H1 (cell line): ENCODE results near the gene GSK3B. TPM values are rescaled to one million over a fixed set of nuclear protein-coding genes. Genes with fewer than 3 reads are reported as not detected.

Source experiments
- CTCF ChIA-PET: fragments of 300-600 bp; sonication (Branson Sonifier 250); formaldehyde crosslinking; loops from one replicate; lab custom pipeline; 2021; ENCODE audit not compliant: partially characterized antibody; lab: Charles Lee
- POLR2A ChIA-PET: fragments of 300-600 bp; sonication (Branson Sonifier 250); formaldehyde crosslinking; loops from one replicate; lab custom pipeline; 2021; ENCODE audit warnings: inconsistent platforms; ENCODE audit not compliant: partially characterized antibody; lab: Charles Lee
- DNase-seq, 2 experiments: peaks; one replicate each; pipeline versions ENCODE4 v3.0.0 to v3.0.0-alpha.2; 2010 to 2022; ENCODE audit warnings: low spot score in 2 of 2, low read depth in 1 of 2, mixed read lengths in 1 of 2
- FAIRE-seq: peaks from 2 replicates; lab custom pipeline; 2011; peaks lifted over from hg19 to GRCh38; lab: Jason Lieb, UNC
- H2AFZ ChIP-seq: 2 replicates; pipeline ENCODE4 v1.8.1; 2012; ENCODE audit warnings: low read length, inconsistent platforms
- H2AK5ac ChIP-seq: 2 replicates; pipeline ENCODE4 v1.6.1; 2013; ENCODE audit warnings: low read depth, low read length
- H2BK120ac ChIP-seq: replicated peaks from 2 replicates; pipeline ENCODE3; 2013; ENCODE audit warnings: low read depth, low read length, inconsistent platforms
- H2BK12ac ChIP-seq: 2 replicates; pipeline ENCODE4 v1.6.1; 2013; ENCODE audit warnings: low read depth, low read length
- H2BK15ac ChIP-seq: 2 replicates; pipeline ENCODE4 v1.6.1; 2013; ENCODE audit warnings: low read length
- H2BK20ac ChIP-seq: 2 replicates; pipeline ENCODE4 v1.6.1; 2013; ENCODE audit warnings: low read length
- H2BK5ac ChIP-seq: 2 replicates; pipeline ENCODE4 v1.6.1; 2013; ENCODE audit warnings: low read depth, low read length
- H3K14ac ChIP-seq: 2 replicates; pipeline ENCODE4 v1.6.1; 2013; ENCODE audit warnings: inconsistent platforms; ENCODE audit not compliant: insufficient read length
- H3K18ac ChIP-seq: 2 replicates; pipeline ENCODE4 v1.6.1; 2013; ENCODE audit warnings: low read length; ENCODE audit errors: extremely low read depth
- H3K23ac ChIP-seq: 2 replicates; pipeline ENCODE4 v1.6.1; 2013; ENCODE audit warnings: inconsistent platforms; ENCODE audit not compliant: insufficient read length
- H3K23me2 ChIP-seq: 2 replicates; pipeline ENCODE4 v1.6.1; 2013; ENCODE audit warnings: low read depth, low read length
- H3K27ac ChIP-seq: 2 replicates; pipeline ENCODE4 v1.6.1; 2011; ENCODE audit warnings: low read depth, low read length, inconsistent platforms
- H3K27me3 ChIP-seq, 4 experiments: replicated peaks in 1 of 4; 1 replicate in 1 of 4; 2 replicates in 3 of 4; pipeline versions ENCODE4 v1.6.1 to v1.8.1; 2011 to 2013; ENCODE audit warnings: low read length in 3 of 4, mild to moderate bottlenecking in 3 of 4, inconsistent platforms in 2 of 4, mixed read lengths in 2 of 4, moderate library complexity in 1 of 4; ENCODE audit not compliant: control insufficient read depth in 3 of 4, insufficient read depth in 3 of 4; ENCODE audit errors: extremely low read depth in 1 of 4
- H3K36me3 ChIP-seq, 4 experiments: 2 replicates each; pipeline versions ENCODE4 v1.6.1 to v1.8.1; 2011 to 2013; ENCODE audit warnings: mild to moderate bottlenecking in 4 of 4, low read length in 3 of 4, moderate library complexity in 2 of 4, control low read depth in 1 of 4, inconsistent platforms in 1 of 4; ENCODE audit not compliant: insufficient read depth in 4 of 4, control insufficient read depth in 2 of 4
- H3K4ac ChIP-seq: replicated peaks from 2 replicates; pipeline ENCODE3; 2013; ENCODE audit warnings: low read length, low read depth, mixed read lengths, inconsistent platforms; ENCODE audit not compliant: insufficient read length
- H3K4me1 ChIP-seq, 4 experiments: replicated peaks in 1 of 4; 1 replicate in 1 of 4; 2 replicates in 3 of 4; pipeline versions ENCODE4 v1.6.1 to v1.8.1; 2011 to 2013; ENCODE audit warnings: low read length in 3 of 4, inconsistent platforms in 2 of 4, mixed read lengths in 1 of 4; ENCODE audit not compliant: insufficient read depth in 4 of 4, control insufficient read depth in 3 of 4
- H3K4me2 ChIP-seq, 2 experiments: 2 replicates each; pipeline versions ENCODE4 v1.6.1 to v1.8.1; 2011 to 2013; ENCODE audit warnings: low read depth in 2 of 2, low read length in 2 of 2, control low read depth in 1 of 2, inconsistent platforms in 1 of 2, mild to moderate bottlenecking in 1 of 2; ENCODE audit not compliant: insufficient read depth in 1 of 2
- H3K4me3 ChIP-seq, 4 experiments: fragments of 200-600, 300-600 bp in 1 of 4; sonication (generic), shearing (Covaris generic), sonication (Bioruptor Twin) in 1 of 4; 2 replicates each; pipeline versions ENCODE4 v1.5.1 to v1.8.1; 2011 to 2016; ENCODE audit warnings: low read length in 4 of 4, low read depth in 3 of 4, control low read depth in 2 of 4, inconsistent platforms in 2 of 4, mild to moderate bottlenecking in 2 of 4, mixed read lengths in 1 of 4, moderate library complexity in 1 of 4; ENCODE audit not compliant: insufficient read depth in 2 of 4; ENCODE audit errors: extremely low read depth in 1 of 4
- H3K56ac ChIP-seq: replicated peaks from 2 replicates; pipeline ENCODE3; 2013; ENCODE audit warnings: low read depth, mild to moderate bottlenecking, mixed read lengths, low read length, inconsistent platforms; ENCODE audit not compliant: insufficient read length
- H3K79me1 ChIP-seq: 2 replicates; pipeline ENCODE4 v1.6.1; 2013; ENCODE audit warnings: low read depth, low read length, control low read depth
- H3K79me2 ChIP-seq, 2 experiments: 2 replicates each; pipeline versions ENCODE4 v1.6.1 to v1.8.1; 2012 to 2013; ENCODE audit warnings: low read length in 2 of 2, mild to moderate bottlenecking in 2 of 2, inconsistent platforms in 1 of 2; ENCODE audit not compliant: insufficient read depth in 2 of 2, control insufficient read depth in 1 of 2
- H3K9ac ChIP-seq, 4 experiments: replicated peaks in 1 of 4; 1 replicate in 1 of 4; 2 replicates in 3 of 4; pipeline versions ENCODE4 v1.6.1 to v1.8.1; 2011 to 2013; ENCODE audit warnings: low read depth in 3 of 4, low read length in 3 of 4, control low read depth in 2 of 4, mild to moderate bottlenecking in 2 of 4, moderate library complexity in 2 of 4, inconsistent platforms in 1 of 4; ENCODE audit errors: extremely low read depth in 1 of 4
- H3K9me3 ChIP-seq, 2 experiments: 2 replicates each; pipeline versions ENCODE4 v1.6.1 to v1.8.1; 2012 to 2013; ENCODE audit warnings: mild to moderate bottlenecking in 2 of 2, moderate library complexity in 2 of 2, control low read depth in 1 of 2, inconsistent platforms in 1 of 2, low read depth in 1 of 2, low read length in 1 of 2, mixed read lengths in 1 of 2; ENCODE audit not compliant: insufficient read depth in 2 of 2
- H4K20me1 ChIP-seq, 2 experiments: replicated peaks in 1 of 2; 2 replicates each; pipeline versions ENCODE3 to v1.8.1; 2011 to 2013; ENCODE audit warnings: inconsistent platforms in 2 of 2, low read length in 2 of 2, mild to moderate bottlenecking in 1 of 2; ENCODE audit not compliant: insufficient read depth in 2 of 2, control insufficient read depth in 1 of 2
- H4K5ac ChIP-seq: 2 replicates; pipeline ENCODE4 v1.6.1; 2013; ENCODE audit warnings: low read length, low read depth, mixed read lengths, inconsistent platforms; ENCODE audit not compliant: insufficient read length
- H4K8ac ChIP-seq: 2 replicates; pipeline ENCODE4 v1.8.0; 2013; ENCODE audit warnings: mild to moderate bottlenecking, moderate library complexity, low read length, inconsistent platforms; ENCODE audit not compliant: insufficient read depth; ENCODE audit errors: extremely low read depth
- H4K91ac ChIP-seq: replicated peaks from 2 replicates; pipeline ENCODE3; 2013; ENCODE audit warnings: low read length, mixed read lengths, inconsistent platforms; ENCODE audit not compliant: insufficient read length
- FOSL1 ChIP-seq: IDR thresholded peaks from 2 replicates; pipeline ENCODE4 v1.6.1; 2011; ENCODE audit warnings: mild to moderate bottlenecking, low read depth, low read length, moderate library complexity; ENCODE audit not compliant: insufficient read depth
- HDAC6 ChIP-seq: IDR thresholded peaks from one replicate; pipeline ENCODE4 v1.7.1; 2012; ENCODE audit warnings: low read depth, mild to moderate bottlenecking, inconsistent platforms, low read length, moderate library complexity
- POU5F1 ChIP-seq: IDR thresholded peaks from 2 replicates; pipeline ENCODE4 v1.6.1; 2011; ENCODE audit warnings: low read depth, mild to moderate bottlenecking, low read length, moderate library complexity
- WGBS, 2 experiments: shearing (Covaris generic) in 1 of 2; methylation state at CpG; one replicate each; pipeline versions ENCODE4 v1.1.6 to v1.1.7; 2013 to 2015; ENCODE audit warnings: low lambda C conversion rate in 2 of 2, mixed read lengths in 2 of 2, inconsistent platforms in 1 of 2, low coverage in 1 of 2, missing lambda C conversion rate in 1 of 2; ENCODE audit not compliant: insufficient replicate concordance in 2 of 2, insufficient coverage in 1 of 2, insufficient read length in 1 of 2; ENCODE audit errors: extremely low coverage in 1 of 2, missing lambda C conversion rate in 1 of 2; 5-methylcytosine and 5-hydroxymethylcytosine counted together
- polyA plus RNA-seq, 7 experiments: library from polyadenylated mRNA; depleted of rRNA in 3 of 7; stranded (reverse) in 5 of 7; unstranded in 2 of 7; fragments of >200 nt in 5 of 7; fragments of 200-250 nt in 2 of 7; gene quantifications; 1 replicate in 5 of 7; 2 replicates in 1 of 7; 4 replicates in 1 of 7; pipeline versions ENCODE4 v1.2.1 to v1.2.3, GENCODE V29; 2011 to 2013; ENCODE audit warnings: missing spikeins in 2 of 7, mixed read lengths in 2 of 7
- total RNA-seq: library from RNA; stranded (reverse); fragmentation: NEBNext Ultra II Directional; extraction: Animal tissue kit (Norgen Biotek cat#: 25700); gene quantifications from 2 replicates; pipeline ENCODE4 v1.2.1, GENCODE V29; 2021

Gene GSK3B
- total and polyA plus RNA-seq, 2 of the 8 experiments (the other 6 are each of a cell fraction or from before 2014, with no cell fraction given): 24.2 to 50.7 TPM

GRCh38 chr3:119934249-119934648 is 160.0 kb downstream of the GSK3B start:
- TF ChIP-seq POU5F1 (no peak), FOSL1 (no peak), HDAC6 (no peak)
- 88% methylated on average over 3 of the region's 3 CpGs; no CpG with 5 or more reads in 1 of the 2 experiments for WGBS, 2 experiments
- Histone ChIP-seq H3K18ac (no peak overlapping the region), H4K91ac (no peak overlapping the region), H2AK5ac (no peak overlapping the region), H2BK120ac (no peak overlapping the region), H3K27ac (no peak overlapping the region), H2AFZ (no peak overlapping the region), H3K9ac (no peak overlapping the region), H3K27me3 (no peaks in the 10 kb centered on the region), H3K36me3 (no peaks in the 10 kb centered on the region), H3K4me3 (no peak overlapping the region), H2BK15ac (no peak overlapping the region), H4K5ac (no peak overlapping the region), H3K4me2 (no peak overlapping the region), H3K79me1 (0 out of 2 replicates have a peak, but pooled peaks cover 3% of the 10 kb centered on the region), H3K79me2 (peaks cover 0 to 71% of the 10 kb centered on the region in 2 experiments; a peak in 3 of 4 replicates), H3K23ac (no peak overlapping the region), H3K23me2 (no peaks in the 10 kb centered on the region), H4K20me1 (peaks cover 0 to 2% of the 10 kb centered on the region in 2 experiments), H3K14ac (no peak overlapping the region), H3K9me3 (no peaks in the 10 kb centered on the region), H2BK20ac (no peak overlapping the region), H3K4ac (no peak overlapping the region), H2BK12ac (no peak overlapping the region), H3K56ac (no peak overlapping the region), H2BK5ac (no peak overlapping the region), H4K8ac (no peak overlapping the region), H3K4me1 (no peaks in the 10 kb centered on the region)
- FAIRE-seq (no peak), DNase-seq (no peak)
- ChIA-PET POLR2A (no interaction called here), CTCF (interaction anchor here (1.0 kb wide), 1 partner anchor 14 kb away, joined by 3 read pairs; no protein-coding TSS in a partner anchor)
